Activated CD8-positive, alpha-beta T cell treated with anti-CD3 and anti-CD28 coated beads for 36 hours (primary cell): Measurements from ENCODE around the gene TTC39C. TPM values are rescaled to one million over a fixed set of nuclear protein-coding genes. Genes with fewer than 3 reads are reported as not detected.

Experiments used
- ATAC-seq: fragments of 200-7000 bp; cut with Tn5 transposase; one replicate; pipeline ENCODE4 v1.10.0; 2021; ENCODE audit warnings: mild to moderate bottlenecking, moderate library complexity
- CTCF ChIA-PET: fragments of 350-600 bp; sonication (Branson Sonifier 250); formaldehyde crosslinking; loops from one replicate; lab custom pipeline; 2021; ENCODE audit warnings: antibody characterized with exemption; lab: Charles Lee
- POLR2A ChIA-PET: fragments of 350-600 bp; sonication (Branson Sonifier 250); formaldehyde crosslinking; loops from one replicate; lab custom pipeline; 2021; ENCODE audit warnings: antibody characterized with exemption; lab: Charles Lee
- DNase-seq: peaks from one replicate; pipeline ENCODE4 v3.0.0-alpha.2; 2020
- H3K27ac Mint-ChIP-seq: one replicate; pipeline ENCODE4 v1.8.0; 2021; ENCODE audit warnings: mild to moderate bottlenecking, mixed read lengths
- H3K27me3 Mint-ChIP-seq: one replicate; pipeline ENCODE4 v1.8.0; 2021; ENCODE audit warnings: mixed read lengths
- H3K36me3 Mint-ChIP-seq: one replicate; pipeline ENCODE4 v1.8.0; 2021; ENCODE audit warnings: low read depth, mixed read lengths
- H3K4me1 Mint-ChIP-seq: one replicate; pipeline ENCODE4 v1.8.0; 2021; ENCODE audit warnings: low read depth, mixed read lengths
- H3K4me3 Mint-ChIP-seq: one replicate; pipeline ENCODE4 v1.8.0; 2021; ENCODE audit warnings: mild to moderate bottlenecking, moderate library complexity, mixed read lengths
- H3K9me3 Mint-ChIP-seq: one replicate; pipeline ENCODE4 v1.8.0; 2021; ENCODE audit warnings: mixed read lengths
- intact Hi-C: fragments of 100-400 bp; cut with micrococcal nuclease; formaldehyde crosslinking; loops from one replicate; pipeline ENCODE4 v1.10.0; 2022
- total RNA-seq, 2 experiments: library from RNA; stranded (reverse); gene quantifications; one replicate each; pipeline ENCODE4 v1.2.3, GENCODE V29; 2021
- TF ChIP-seq, protein P1 (sequence below): fragments of 200-600 bp; IDR thresholded peaks from one replicate; pipeline ENCODE4 v1.8.0; 2022; ENCODE audit warnings: antibody characterized with exemption, mild to moderate bottlenecking

The TTC39C gene
- 10 to 100 TPM; 37.9 to 43.0 TPM for total RNA-seq

GRCh38 chr18:24014062-24014985 lies at the start of gene TTC39C:
Gene TTC39C (plus strand): TSS chr18:24014754. CDS start chr18:24014872, 118 bp downstream.
- intact Hi-C loops: no loop called here
- ChIA-PET CTCF (interaction anchor here (0.8 to 1.0 kb wide), 2 partner anchors 29 to 97 kb away, joined by 3 read pairs; no protein-coding TSS in a partner anchor), POLR2A (interaction anchor here (0.6 to 3.6 kb wide), 21 partner anchors 8 to 429 kb away, joined by 3 to 17 read pairs (median 4); no protein-coding TSS in a partner anchor)
- Mint-ChIP-seq H3K4me1 (peaks cover 72% of the 10 kb centered on the region), H3K27me3 (no peaks in the 10 kb centered on the region), H3K9me3 (no peaks in the 10 kb centered on the region), H3K4me3 (peak within 1 kb of the TSS; percentile 92), H3K36me3 (peaks cover 16% of the 10 kb centered on the region), H3K27ac (peak within 1 kb of the TSS; percentile 88)
- TF ChIP-seq, protein P1, sequence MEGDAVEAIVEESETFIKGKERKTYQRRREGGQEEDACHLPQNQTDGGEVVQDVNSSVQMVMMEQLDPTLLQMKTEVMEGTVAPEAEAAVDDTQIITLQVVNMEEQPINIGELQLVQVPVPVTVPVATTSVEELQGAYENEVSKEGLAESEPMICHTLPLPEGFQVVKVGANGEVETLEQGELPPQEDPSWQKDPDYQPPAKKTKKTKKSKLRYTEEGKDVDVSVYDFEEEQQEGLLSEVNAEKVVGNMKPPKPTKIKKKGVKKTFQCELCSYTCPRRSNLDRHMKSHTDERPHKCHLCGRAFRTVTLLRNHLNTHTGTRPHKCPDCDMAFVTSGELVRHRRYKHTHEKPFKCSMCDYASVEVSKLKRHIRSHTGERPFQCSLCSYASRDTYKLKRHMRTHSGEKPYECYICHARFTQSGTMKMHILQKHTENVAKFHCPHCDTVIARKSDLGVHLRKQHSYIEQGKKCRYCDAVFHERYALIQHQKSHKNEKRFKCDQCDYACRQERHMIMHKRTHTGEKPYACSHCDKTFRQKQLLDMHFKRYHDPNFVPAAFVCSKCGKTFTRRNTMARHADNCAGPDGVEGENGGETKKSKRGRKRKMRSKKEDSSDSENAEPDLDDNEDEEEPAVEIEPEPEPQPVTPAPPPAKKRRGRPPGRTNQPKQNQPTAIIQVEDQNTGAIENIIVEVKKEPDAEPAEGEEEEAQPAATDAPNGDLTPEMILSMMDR: no peak
- peak; percentile 75 for ATAC-seq
- peak; percentile 93 for DNase-seq

GRCh38 chr18:23966909-23967308 lies 47.6 kb upstream of the TTC39C start:
- TF ChIP-seq, protein P1: no peak
- peaks cover 69% of the 10 kb centered on the region for H3K4me1 Mint-ChIP-seq
- CTCF ChIA-PET: interaction anchor here (1.3 to 2.6 kb wide), 4 partner anchors 8 to 41 kb away, joined by 3 to 12 read pairs (median 6); no protein-coding TSS in a partner anchor
- H3K4me3 Mint-ChIP-seq: no peak overlapping the region
- no peak for ATAC-seq
- H3K36me3 Mint-ChIP-seq: no peaks in the 10 kb centered on the region
- H3K27ac Mint-ChIP-seq: peak overlapping the region; percentile 61
- H3K9me3 Mint-ChIP-seq: no peaks in the 10 kb centered on the region
- POLR2A ChIA-PET: interaction anchor here (0.9 to 1.6 kb wide), 2 partner anchors 13 to 51 kb away, joined by 3 to 6 read pairs; no protein-coding TSS in a partner anchor
- DNase-seq: no peak
- intact Hi-C loops: no loop called here
- H3K27me3 Mint-ChIP-seq: no peaks in the 10 kb centered on the region

DNA sequence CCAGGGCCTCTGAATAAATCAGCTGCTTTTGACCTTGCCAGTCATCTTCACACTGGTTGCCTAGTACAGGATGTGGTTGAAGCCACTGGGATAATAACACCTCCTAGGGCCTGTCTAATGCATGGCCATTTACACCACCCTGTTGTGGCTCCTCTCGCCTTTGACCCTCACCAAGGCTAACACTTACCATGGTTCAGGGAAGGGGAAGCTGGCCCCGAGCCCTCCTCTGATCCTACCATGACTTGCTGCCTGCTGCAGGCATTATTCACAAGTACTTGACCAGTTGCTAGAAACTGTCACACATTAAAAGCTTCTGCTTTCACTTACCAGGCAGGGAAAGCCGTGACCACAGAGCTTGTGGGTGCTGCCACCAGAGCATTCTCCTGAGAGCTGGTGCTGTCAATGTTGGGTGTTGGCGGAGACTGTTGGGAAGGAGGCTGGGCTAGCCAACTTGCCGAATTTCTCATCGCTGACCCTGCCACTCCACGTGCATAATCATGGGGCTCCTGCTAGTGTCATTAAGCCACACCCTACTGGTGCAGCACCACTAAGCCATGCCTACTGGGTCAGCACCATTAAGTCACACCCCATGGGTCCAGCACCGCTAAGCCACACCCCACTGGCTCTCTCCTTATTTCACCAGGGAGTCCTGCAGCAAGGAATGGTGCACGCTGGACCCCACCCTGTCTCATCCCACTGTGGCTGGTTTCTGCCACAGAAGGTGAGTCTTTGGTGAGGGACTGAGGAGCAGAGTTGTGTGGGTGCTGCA lies 47.0 kb upstream of the TTC39C start:
- TF ChIP-seq, protein P1: no peak
- ATAC-seq: peak; percentile 41
- Mint-ChIP-seq H3K27me3 (no peaks in the 10 kb centered on the region), H3K4me1 (peaks cover 74% of the 10 kb centered on the region), H3K9me3 (no peaks in the 10 kb centered on the region), H3K27ac (peak overlapping the region; percentile 14), H3K4me3 (no peak overlapping the region), H3K36me3 (no peaks in the 10 kb centered on the region)
- CTCF ChIA-PET: interaction anchor here (1.3 to 2.6 kb wide), 6 partner anchors 9 to 87 kb away, joined by 3 to 12 read pairs (median 6); no protein-coding TSS in a partner anchor
- peak; percentile 59 for DNase-seq
- intact Hi-C loops: no loop called here
- POLR2A ChIA-PET: interaction anchor here (0.7 to 2.7 kb wide), 6 partner anchors 8 to 171 kb away, joined by 3 to 10 read pairs (median 3); partner anchors contain the start of genes CABYR and TTC39C

DNA sequence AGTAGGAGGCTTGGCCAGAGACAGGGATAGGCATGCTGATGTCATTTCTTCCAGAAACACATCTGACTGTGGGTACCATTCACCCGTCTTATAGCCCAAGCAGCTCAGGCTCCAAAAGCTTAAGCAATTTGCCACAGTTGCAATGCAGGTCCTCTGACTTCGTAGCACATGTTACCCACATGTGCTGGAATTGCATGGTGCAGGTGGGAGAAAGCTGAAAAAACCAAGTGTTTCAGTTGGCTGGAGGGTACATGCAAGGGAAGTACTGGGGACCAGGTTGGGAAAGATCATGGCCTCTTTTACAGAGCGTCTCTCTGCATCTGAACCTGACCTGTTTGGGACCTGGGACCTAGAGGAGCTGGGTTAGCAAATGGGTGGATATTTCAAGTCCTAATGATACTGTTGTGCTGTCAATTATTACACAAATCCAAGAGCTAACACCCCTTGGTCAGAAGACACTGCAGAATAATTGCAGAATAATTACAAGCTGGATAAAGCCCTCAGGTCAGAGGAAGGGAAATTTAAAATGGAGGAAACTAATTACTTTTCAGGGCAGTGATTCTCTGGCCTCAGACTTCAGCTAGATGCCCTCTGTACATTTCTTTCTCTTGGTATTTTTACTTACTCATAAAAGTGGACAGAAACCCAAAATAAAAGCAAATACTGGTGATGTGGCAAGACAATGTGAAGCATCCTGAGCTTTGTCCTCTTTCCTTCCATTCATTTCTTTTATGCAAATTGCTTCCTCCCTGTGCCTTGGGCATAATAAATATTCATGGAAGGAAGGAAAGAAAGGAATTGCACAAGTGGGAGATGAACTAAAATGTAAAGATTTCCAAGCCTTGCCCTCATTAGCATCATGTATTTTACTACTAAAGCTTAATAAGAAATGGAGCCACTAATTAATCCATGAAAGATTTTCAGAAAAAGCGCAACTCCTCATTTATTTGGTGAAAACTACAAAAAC lies 45.6 kb upstream of the TTC39C start:
- DNase-seq (no peak), ATAC-seq (no peak)
- Mint-ChIP-seq H3K27ac (no peak overlapping the region), H3K27me3 (no peaks in the 10 kb centered on the region), H3K4me3 (no peak overlapping the region), H3K4me1 (peaks cover 81% of the 10 kb centered on the region), H3K36me3 (no peaks in the 10 kb centered on the region), H3K9me3 (no peaks in the 10 kb centered on the region)
- POLR2A ChIA-PET: interaction anchor here (0.6 to 2.7 kb wide), 6 partner anchors 25 to 169 kb away, joined by 3 to 10 read pairs (median 3); partner anchors contain the start of genes CABYR and TTC39C
- TF ChIP-seq, protein P1: no peak
- intact Hi-C loops: no loop called here
- CTCF ChIA-PET: interaction anchor here (0.8 to 2.6 kb wide), 8 partner anchors 10 to 151 kb away, joined by 3 to 8 read pairs (median 4); no protein-coding TSS in a partner anchor
